HEK293 (cell line): Measurements from ENCODE around the gene EIF5A.

ENCODE experiments used
- CTCF ChIA-PET: fragments of 350-600 bp; formaldehyde crosslinking; extraction: SDS; loops from one replicate; lab custom pipeline; 2021; ENCODE audit warnings: antibody characterized with exemption; lab: Yijun Ruan, JAX
- POLR2A ChIA-PET: fragments of 300-600 bp; formaldehyde crosslinking; extraction: SDS; loops from one replicate; lab custom pipeline; 2020; ENCODE audit warnings: antibody characterized with exemption, inconsistent platforms; lab: Yijun Ruan, JAX
- H3K27ac ChIP-seq: fragments of 200-500 bp; sonication (Bioruptor generic); 2 replicates; pipeline ENCODE4 v1.5.1; 2014; ENCODE audit warnings: low read depth, low read length, control low read depth, inconsistent platforms; ENCODE audit errors: extremely low read depth
- H3K36me3 ChIP-seq, 2 experiments: fragments of 200-500 bp in 1 of 2; sonication (Bioruptor generic) in 1 of 2; 1 replicate in 1 of 2; 2 replicates in 1 of 2; pipeline ENCODE4 v1.5.1; 2014 to 2017; ENCODE audit warnings: inconsistent platforms in 2 of 2, low read length in 2 of 2; ENCODE audit not compliant: control insufficient read depth in 2 of 2, insufficient read depth in 1 of 2
- H3K4me1 ChIP-seq: fragments of 200-500 bp; sonication (Bioruptor generic); 2 replicates; pipeline ENCODE4 v1.5.1; 2014; ENCODE audit warnings: mild to moderate bottlenecking, low read length, inconsistent platforms; ENCODE audit not compliant: control insufficient read depth, insufficient read depth
- H3K4me3 ChIP-seq: 2 replicates; pipeline ENCODE4 v1.5.1; 2011; ENCODE audit warnings: low read depth, mild to moderate bottlenecking, control low read depth, low read length, moderate library complexity
- H3K9me3 ChIP-seq: fragments of 200-500 bp; sonication (Bioruptor generic); 2 replicates; pipeline ENCODE4 v1.5.1; 2014; ENCODE audit warnings: low read depth, low read length, inconsistent platforms; ENCODE audit not compliant: control insufficient read depth, insufficient read depth
- SP3 ChIP-seq: fragments of 450-650 bp; formaldehyde crosslinking; IDR thresholded peaks from 2 replicates; pipeline ENCODE4 v1.5.1; 2016; ENCODE audit warnings: missing biosample characterization, missing genetic modification characterization
- ZBTB21 ChIP-seq: fragments of 450-650 bp; formaldehyde crosslinking; IDR thresholded peaks from 2 replicates; pipeline ENCODE4 v1.5.1; 2017; ENCODE audit warnings: missing biosample characterization, missing genetic modification characterization
- ZNF112 ChIP-seq: fragments of 450-650 bp; formaldehyde crosslinking; IDR thresholded peaks from 2 replicates; pipeline ENCODE4 v1.5.0; 2017; ENCODE audit warnings: missing biosample characterization, missing genetic modification characterization
- ZNF354C ChIP-seq: fragments of 450-650 bp; formaldehyde crosslinking; IDR thresholded peaks from 2 replicates; pipeline ENCODE4 v1.5.1; 2016; ENCODE audit warnings: missing biosample characterization, missing genetic modification characterization, low read depth, borderline replicate concordance
- ZNF501 ChIP-seq: fragments of 450-650 bp; formaldehyde crosslinking; IDR thresholded peaks from 2 replicates; pipeline ENCODE4 v1.5.1; 2016; ENCODE audit warnings: missing biosample characterization, missing genetic modification characterization
- ZNF510 ChIP-seq: fragments of 450-650 bp; formaldehyde crosslinking; IDR thresholded peaks from 2 replicates; pipeline ENCODE4 v1.5.1; 2018; ENCODE audit warnings: mild to moderate bottlenecking, missing genetic modification characterization, missing biosample characterization; ENCODE audit not compliant: insufficient replicate concordance
- ZNF514 ChIP-seq: fragments of 450-650 bp; formaldehyde crosslinking; IDR thresholded peaks from 2 replicates; pipeline ENCODE4 v1.5.1; 2016; ENCODE audit warnings: missing biosample characterization, missing genetic modification characterization
- ZNF548 ChIP-seq: fragments of 450-650 bp; formaldehyde crosslinking; IDR thresholded peaks from 2 replicates; pipeline ENCODE4 v1.5.1; 2016; ENCODE audit warnings: missing biosample characterization, missing genetic modification characterization
- ZNF549 ChIP-seq: fragments of 450-650 bp; IDR thresholded peaks from 2 replicates; pipeline ENCODE4 v1.5.1; 2018; ENCODE audit warnings: missing biosample characterization, missing genetic modification characterization, mild to moderate bottlenecking, inconsistent platforms, moderate library complexity
- ZNF558 ChIP-seq: fragments of 450-650 bp; formaldehyde crosslinking; IDR thresholded peaks from 2 replicates; pipeline ENCODE4 v1.5.1; 2016; ENCODE audit warnings: missing biosample characterization, missing genetic modification characterization
- ZNF660 ChIP-seq: fragments of 450-650 bp; IDR thresholded peaks from 2 replicates; pipeline ENCODE4 v1.5.1; 2018; ENCODE audit warnings: missing biosample characterization, mild to moderate bottlenecking, missing genetic modification characterization
- ZNF768 ChIP-seq: fragments of 450-650 bp; formaldehyde crosslinking; IDR thresholded peaks from 2 replicates; pipeline ENCODE4 v1.5.1; 2018; ENCODE audit warnings: missing biosample characterization, mild to moderate bottlenecking, missing genetic modification characterization
- ZNF791 ChIP-seq: fragments of 450-650 bp; formaldehyde crosslinking; IDR thresholded peaks from 2 replicates; pipeline ENCODE4 v1.5.1; 2016; ENCODE audit warnings: missing biosample characterization, missing genetic modification characterization
- TF ChIP-seq, protein P1 (sequence below): fragments of 450-650 bp; formaldehyde crosslinking; conservative IDR thresholded peaks from 2 replicates; pipeline ENCODE4 v1.5.1; 2016; ENCODE audit warnings: low read depth, missing biosample characterization, missing genetic modification characterization
- TF ChIP-seq, protein P2 (sequence below): fragments of 450-650 bp; formaldehyde crosslinking; IDR thresholded peaks from 2 replicates; pipeline ENCODE4 v1.5.1; 2017; ENCODE audit warnings: missing biosample characterization, missing genetic modification characterization
- TF ChIP-seq, protein P3 (sequence below): fragments of 450-650 bp; formaldehyde crosslinking; conservative IDR thresholded peaks from 2 replicates; pipeline ENCODE4 v1.5.1; 2016; ENCODE audit warnings: low read depth, missing biosample characterization, missing genetic modification characterization
- TF ChIP-seq, protein P4 (sequence below): fragments of 450-650 bp; IDR thresholded peaks from 2 replicates; pipeline ENCODE4 v1.5.1; 2018; ENCODE audit warnings: missing biosample characterization, mild to moderate bottlenecking, missing genetic modification characterization

Gene EIF5A

DNA sequence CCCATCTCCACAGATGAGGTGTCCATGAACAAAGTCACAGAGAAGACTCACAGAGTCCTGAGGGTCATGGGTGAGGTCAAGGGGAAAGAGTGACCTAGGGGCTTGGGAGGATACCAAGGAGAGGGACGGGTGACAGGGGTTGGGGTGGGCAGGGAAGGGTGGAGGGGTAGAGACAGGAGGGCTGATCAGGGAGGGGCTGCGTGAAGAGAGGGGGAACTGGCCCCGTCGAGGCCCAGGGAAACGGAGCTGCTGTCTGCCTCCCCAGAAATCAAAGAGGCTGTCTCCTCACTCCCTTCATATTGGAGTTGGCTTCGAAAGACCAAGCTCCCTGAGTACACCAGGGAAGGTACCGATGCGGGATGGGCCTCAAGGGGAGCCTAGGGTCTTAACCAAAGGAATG is 48.1 kb downstream of the EIF5A start:
- Histone ChIP-seq H3K36me3 (no peaks in the 10 kb centered on the region), H3K4me3 (no peak overlapping the region), H3K27ac (no peak overlapping the region), H3K9me3 (no peaks in the 10 kb centered on the region)
- CTCF ChIA-PET = interaction anchor here (0.6 to 4.3 kb wide), 47 partner anchors 9 to 1881 kb away, joined by 3 to 87 read pairs (median 6); partner anchors contain the start of genes ACAP1, CHRNB1, FGF11 and NEURL4
- TF ChIP-seq, protein P1, sequence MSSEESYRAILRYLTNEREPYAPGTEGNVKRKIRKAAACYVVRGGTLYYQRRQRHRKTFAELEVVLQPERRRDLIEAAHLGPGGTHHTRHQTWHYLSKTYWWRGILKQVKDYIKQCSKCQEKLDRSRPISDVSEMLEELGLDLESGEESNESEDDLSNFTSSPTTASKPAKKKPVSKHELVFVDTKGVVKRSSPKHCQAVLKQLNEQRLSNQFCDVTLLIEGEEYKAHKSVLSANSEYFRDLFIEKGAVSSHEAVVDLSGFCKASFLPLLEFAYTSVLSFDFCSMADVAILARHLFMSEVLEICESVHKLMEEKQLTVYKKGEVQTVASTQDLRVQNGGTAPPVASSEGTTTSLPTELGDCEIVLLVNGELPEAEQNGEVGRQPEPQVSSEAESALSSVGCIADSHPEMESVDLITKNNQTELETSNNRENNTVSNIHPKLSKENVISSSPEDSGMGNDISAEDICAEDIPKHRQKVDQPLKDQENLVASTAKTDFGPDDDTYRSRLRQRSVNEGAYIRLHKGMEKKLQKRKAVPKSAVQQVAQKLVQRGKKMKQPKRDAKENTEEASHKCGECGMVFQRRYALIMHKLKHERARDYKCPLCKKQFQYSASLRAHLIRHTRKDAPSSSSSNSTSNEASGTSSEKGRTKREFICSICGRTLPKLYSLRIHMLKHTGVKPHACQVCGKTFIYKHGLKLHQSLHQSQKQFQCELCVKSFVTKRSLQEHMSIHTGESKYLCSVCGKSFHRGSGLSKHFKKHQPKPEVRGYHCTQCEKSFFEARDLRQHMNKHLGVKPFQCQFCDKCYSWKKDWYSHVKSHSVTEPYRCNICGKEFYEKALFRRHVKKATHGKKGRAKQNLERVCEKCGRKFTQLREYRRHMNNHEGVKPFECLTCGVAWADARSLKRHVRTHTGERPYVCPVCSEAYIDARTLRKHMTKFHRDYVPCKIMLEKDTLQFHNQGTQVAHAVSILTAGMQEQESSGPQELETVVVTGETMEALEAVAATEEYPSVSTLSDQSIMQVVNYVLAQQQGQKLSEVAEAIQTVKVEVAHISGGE = no peak
- TF ChIP-seq, all 188 proteins: peak for 0
- POLR2A ChIA-PET = interaction anchor here (0.6 to 3.4 kb wide), 12 partner anchors 26 to 228 kb away, joined by 3 to 29 read pairs (median 4); partner anchors contain the start of genes CHRNB1, MPDU1, PLSCR3 and TMEM256
- peaks cover 9% of the 10 kb centered on the region for H3K4me1 ChIP-seq

DNA sequence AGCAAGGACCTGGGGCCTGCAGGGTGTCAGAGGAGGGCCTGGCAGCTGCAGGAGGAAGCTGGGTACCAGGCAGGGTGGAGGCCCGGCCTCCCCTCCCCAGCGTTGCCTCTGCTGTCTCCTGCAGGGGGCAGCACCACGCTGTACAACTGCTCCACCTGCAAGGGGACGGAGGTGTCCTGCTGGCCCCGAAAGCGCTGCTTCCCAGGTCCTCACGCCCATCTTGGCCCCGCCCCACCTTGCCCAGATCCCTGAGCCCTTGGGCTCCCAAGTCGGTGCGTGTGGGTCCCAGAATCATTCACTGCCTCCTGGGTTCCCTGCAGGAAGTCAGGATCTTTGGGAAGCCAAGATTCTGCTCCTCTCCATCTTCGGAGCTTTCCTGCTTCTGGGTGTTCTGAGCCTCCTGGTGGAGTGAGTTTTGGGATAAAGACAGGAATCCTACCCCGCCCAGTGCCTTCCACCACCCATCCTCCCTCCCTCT is 48.7 kb downstream of the EIF5A start:
- POLR2A ChIA-PET = interaction anchor here (0.9 to 3.4 kb wide), 11 partner anchors 26 to 227 kb away, joined by 3 to 29 read pairs (median 4); partner anchors contain the start of genes CHRNB1, MPDU1, PLSCR3 and TMEM256
- Histone ChIP-seq H3K27ac (no peak overlapping the region), H3K9me3 (no peaks in the 10 kb centered on the region), H3K4me1 (peaks cover 5% of the 10 kb centered on the region), H3K4me3 (no peak overlapping the region), H3K36me3 (no peaks in the 10 kb centered on the region)
- CTCF ChIA-PET = interaction anchor here (0.6 to 4.3 kb wide), 49 partner anchors 10 to 1881 kb away, joined by 3 to 87 read pairs (median 6); partner anchors contain the start of genes ACAP1, CHRNB1, FGF11 and NEURL4
- TF ChIP-seq ZNF548 (tag by site-specific recombination) (no peak), ZNF768 (no peak), SP3 (peak; percentile 75), ZNF510 (tag by site-specific recombination) (no peak), ZNF791 (tag by site-specific recombination) (no peak), ZNF558 (tag by site-specific recombination) (no peak), ZNF514 (tag by site-specific recombination) (no peak), ZNF501 (tag by site-specific recombination) (peak; percentile 55; the same call in 1 of the 2 replicates), ZNF112 (tag by site-specific recombination) (no peak), ZBTB21 (tag by site-specific recombination) (no peak), ZNF549 (no peak), ZNF354C (tag by site-specific recombination) (no peak), ZNF660 (tag by site-specific recombination) (no peak; the same call in 1 of the 2 replicates)
- TF ChIP-seq, protein P2, sequence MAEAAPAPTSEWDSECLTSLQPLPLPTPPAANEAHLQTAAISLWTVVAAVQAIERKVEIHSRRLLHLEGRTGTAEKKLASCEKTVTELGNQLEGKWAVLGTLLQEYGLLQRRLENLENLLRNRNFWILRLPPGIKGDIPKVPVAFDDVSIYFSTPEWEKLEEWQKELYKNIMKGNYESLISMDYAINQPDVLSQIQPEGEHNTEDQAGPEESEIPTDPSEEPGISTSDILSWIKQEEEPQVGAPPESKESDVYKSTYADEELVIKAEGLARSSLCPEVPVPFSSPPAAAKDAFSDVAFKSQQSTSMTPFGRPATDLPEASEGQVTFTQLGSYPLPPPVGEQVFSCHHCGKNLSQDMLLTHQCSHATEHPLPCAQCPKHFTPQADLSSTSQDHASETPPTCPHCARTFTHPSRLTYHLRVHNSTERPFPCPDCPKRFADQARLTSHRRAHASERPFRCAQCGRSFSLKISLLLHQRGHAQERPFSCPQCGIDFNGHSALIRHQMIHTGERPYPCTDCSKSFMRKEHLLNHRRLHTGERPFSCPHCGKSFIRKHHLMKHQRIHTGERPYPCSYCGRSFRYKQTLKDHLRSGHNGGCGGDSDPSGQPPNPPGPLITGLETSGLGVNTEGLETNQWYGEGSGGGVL (tag by site-specific recombination) = no peak
- TF ChIP-seq, protein P1 = no peak
- TF ChIP-seq, protein P3, sequence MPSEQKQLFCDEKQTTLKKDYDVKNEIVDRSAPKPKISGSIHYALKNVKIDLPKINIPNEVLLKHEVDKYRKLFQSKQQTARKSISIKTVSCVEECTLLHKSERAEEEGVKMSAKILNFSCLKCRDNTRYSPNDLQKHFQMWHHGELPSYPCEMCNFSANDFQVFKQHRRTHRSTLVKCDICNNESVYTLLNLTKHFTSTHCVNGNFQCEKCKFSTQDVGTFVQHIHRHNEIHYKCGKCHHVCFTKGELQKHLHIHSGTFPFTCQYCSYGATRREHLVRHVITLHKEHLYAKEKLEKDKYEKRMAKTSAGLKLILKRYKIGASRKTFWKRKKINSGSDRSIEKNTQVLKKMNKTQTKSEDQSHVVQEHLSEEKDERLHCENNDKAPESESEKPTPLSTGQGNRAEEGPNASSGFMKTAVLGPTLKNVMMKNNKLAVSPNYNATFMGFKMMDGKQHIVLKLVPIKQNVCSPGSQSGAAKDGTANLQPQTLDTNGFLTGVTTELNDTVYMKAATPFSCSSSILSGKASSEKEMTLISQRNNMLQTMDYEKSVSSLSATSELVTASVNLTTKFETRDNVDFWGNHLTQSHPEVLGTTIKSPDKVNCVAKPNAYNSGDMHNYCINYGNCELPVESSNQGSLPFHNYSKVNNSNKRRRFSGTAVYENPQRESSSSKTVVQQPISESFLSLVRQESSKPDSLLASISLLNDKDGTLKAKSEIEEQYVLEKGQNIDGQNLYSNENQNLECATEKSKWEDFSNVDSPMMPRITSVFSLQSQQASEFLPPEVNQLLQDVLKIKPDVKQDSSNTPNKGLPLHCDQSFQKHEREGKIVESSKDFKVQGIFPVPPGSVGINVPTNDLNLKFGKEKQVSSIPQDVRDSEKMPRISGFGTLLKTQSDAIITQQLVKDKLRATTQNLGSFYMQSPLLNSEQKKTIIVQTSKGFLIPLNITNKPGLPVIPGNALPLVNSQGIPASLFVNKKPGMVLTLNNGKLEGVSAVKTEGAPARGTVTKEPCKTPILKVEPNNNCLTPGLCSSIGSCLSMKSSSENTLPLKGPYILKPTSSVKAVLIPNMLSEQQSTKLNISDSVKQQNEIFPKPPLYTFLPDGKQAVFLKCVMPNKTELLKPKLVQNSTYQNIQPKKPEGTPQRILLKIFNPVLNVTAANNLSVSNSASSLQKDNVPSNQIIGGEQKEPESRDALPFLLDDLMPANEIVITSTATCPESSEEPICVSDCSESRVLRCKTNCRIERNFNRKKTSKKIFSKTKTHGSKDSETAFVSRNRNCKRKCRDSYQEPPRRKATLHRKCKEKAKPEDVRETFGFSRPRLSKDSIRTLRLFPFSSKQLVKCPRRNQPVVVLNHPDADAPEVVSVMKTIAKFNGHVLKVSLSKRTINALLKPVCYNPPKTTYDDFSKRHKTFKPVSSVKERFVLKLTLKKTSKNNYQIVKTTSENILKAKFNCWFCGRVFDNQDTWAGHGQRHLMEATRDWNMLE (tag by site-specific recombination) = no peak
- TF ChIP-seq, protein P4, sequence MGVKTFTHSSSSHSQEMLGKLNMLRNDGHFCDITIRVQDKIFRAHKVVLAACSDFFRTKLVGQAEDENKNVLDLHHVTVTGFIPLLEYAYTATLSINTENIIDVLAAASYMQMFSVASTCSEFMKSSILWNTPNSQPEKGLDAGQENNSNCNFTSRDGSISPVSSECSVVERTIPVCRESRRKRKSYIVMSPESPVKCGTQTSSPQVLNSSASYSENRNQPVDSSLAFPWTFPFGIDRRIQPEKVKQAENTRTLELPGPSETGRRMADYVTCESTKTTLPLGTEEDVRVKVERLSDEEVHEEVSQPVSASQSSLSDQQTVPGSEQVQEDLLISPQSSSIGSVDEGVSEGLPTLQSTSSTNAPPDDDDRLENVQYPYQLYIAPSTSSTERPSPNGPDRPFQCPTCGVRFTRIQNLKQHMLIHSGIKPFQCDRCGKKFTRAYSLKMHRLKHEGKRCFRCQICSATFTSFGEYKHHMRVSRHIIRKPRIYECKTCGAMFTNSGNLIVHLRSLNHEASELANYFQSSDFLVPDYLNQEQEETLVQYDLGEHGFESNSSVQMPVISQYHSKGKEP (tag by site-specific recombination) = no peak; the same call in 1 of the 2 replicates
